ENCODE measurements around the gene ARNT2.

ARNT2 gene

DNA sequence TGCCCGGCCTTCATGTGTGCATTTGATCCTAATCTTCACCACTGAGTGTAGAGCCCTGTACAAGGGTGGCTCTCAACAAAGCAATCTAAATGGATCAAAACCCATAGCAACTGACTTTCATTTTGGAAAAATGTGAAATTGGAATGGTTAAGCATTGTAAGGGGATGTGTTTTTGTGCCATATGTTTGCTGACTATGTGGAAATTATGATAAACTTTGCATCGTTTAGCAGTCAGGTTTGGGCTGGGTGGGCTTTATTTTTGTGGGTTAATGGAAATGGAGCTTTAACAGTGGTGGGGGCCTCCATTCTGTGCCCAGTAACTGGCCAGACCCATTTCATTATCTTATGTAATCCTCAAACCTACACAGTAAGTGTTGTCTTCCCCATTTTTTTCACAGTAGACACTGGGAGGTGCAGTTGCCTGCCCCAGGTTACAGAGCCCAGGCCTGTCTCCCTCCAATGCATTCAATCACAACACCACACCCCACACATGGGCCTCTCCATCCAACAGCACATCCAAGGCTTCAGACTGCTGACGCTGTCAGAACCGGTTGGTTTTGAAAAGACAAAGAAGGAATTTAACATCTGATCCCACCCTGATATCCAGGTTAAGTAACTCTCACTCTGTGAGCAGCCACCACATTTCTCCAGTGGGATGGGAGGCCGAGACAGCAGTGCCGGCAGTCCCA lies 154.6 kb downstream of the ARNT2 start:
- DNase-seq (ENCODE audit: low spot score): no peak

DNA sequence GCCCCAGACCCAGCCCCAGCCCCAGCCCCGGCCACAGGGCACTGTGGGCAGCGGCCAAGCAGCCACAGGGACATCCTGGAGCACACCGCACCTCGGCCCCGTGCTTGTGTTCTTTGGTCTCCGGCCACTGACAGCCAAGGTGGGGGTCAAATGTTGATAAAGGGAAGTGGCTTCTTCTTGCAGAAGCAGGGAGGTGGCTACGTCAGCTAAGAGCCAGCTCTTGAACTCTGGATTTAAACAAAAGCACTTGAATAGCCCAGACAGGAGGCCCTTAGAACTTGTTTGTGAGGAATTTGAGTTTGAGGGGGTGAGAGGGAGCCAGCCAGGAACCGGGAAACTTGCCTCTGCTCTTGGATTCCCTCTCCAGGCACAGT lies 155.1 kb downstream of the ARNT2 start:
- DNase-seq (ENCODE audit: low spot score): no peak

DNA sequence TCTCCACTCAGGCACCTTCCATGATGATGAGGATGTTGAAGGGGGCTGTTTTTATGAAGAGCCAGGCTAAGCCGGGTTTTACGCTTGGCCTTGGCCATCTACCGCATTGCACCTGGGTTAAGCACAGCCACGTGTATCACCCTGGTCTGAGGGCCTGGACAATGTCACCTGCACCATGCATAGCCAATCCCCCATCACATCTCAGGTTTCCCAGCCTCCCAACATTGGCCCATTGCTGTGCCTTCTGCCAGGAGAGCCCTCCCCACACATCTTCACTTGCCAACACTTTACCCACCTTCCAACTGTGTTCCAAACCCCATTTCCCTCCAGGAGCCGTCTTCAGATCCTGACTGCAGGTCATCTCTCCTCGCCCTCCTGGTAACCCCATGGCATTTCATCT lies 155.6 kb downstream of the ARNT2 start:
- no peak for DNase-seq (ENCODE audit: low spot score)

DNA sequence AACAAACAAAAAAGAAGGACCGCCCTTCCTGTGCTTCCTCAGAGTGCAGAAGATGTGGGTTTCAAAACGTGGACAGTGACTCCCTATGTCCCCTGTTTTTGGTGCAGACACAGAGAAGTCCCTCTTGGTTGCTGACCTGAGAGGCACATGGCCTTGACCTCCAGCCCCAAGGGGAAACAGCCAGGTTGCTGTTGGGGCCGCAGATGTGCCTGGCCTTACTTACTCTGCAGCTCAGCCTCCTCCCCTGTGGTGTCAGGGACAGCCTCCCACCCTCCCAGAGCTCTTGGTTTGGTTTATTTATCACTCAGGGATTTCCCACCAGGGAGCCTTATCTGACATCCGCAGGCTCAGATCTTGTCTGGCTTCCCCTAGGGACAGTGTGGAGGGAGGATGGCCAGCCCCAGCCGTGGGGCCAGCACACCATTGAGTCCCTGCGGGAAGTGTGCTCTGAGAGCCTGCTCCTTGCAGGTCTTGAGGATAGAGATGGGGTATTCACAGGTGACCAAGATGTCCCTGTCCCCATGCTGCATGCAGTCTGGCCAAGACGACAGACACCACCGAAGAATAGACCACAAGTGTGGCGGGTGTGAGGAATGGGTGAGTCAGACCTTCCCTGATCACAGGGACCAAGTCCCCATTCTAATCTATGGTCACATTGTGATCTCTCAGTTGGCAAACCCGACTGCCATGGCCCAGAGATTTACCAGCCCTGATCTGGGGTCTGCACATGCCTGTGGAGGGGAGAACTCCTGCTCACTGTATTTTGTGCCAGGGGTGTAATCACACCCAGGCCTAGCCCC lies 156.6 kb downstream of the ARNT2 start:
- no peak for DNase-seq (ENCODE audit: low spot score)

DNA sequence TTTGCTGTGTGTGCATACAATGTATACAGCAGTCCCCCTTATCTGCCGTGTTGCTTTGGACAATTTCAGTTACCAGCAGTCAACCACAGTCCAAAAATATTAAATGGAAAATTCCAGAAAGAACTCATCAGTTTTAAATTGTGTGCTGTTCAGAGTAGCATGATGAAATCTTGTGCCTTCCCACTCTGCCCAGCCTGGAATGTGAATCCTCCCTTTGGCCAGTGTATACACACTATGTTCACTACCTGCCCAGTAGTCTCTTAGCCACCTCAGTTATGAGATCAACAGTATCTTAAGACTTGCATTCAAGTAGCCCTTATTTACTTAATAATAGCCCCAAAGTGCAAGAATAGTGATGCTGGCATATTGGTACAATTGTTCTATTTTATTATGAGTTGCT lies 157.3 kb downstream of the ARNT2 start:
- no peak for DNase-seq (ENCODE audit: low spot score)

DNA sequence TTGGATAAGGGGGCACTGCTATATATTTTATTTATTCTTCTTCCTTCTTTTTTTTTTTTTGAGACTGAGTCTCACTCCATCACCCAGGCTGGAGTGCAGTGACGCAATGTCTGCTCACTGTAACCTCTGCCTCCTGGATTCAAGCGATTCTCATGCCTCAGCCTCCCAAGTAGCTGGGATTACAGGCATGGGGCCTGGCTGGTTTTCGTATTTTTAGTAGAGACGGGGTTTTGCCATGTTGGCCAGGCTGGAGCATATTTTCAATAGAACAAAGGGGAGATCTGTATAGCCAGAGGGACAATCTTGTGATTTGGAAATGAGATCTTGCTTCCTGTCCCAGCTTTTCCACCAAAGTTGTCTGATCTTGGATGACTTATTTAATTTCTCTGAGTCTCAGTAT lies 157.9 kb downstream of the ARNT2 start:
- DNase-seq (ENCODE audit: low spot score): no peak

DNA sequence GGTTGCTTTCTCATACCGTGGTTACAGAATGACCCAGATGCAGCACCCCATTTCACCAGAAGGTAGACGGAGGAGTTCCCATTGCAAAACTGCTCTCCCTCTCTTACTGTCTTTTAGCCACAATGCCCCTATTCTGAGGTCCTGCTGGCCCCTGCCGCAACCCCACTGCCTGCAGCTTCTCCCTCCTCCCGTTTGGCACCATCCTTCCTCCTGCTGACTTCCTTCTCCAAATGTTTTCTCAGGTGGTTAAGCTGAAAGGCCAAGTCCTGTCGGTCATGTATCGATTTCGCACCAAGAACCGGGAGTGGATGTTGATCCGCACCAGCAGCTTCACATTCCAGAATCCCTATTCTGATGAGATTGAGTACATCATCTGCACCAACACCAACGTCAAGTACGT lies 158.7 kb downstream of the ARNT2 start:
- no peak for DNase-seq (ENCODE audit: low spot score)

DNA sequence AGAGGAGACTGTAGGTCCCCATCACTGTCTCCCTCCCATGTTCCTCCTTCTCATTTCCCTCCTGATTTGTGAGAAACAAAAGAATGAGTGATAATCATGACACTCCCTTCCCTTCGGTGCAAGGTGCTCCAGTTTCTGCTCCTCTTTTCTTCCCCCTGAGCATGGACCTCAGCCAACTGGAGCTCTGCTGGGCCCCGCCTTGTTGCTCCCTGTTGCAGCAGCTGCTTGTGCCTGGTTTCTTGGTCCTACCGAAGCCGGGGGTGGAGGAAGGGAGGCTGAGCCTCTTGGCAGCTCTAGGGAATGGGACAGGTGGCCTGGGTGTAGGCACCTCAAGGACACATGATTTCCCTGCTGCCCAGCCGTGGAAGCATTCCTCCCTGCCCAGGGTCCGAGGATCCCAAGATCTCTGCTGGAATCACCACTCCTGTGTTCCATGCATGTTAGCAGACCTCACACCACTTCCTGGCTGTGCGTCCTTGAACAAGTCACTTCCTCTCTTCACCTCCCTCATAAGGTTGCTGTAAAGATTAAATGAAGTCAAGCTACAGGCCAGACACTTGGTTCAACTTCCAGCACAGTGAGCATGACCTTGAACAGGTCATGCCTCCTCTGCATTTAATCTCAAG lies 159.3 kb downstream of the ARNT2 start:
- no peak for DNase-seq (ENCODE audit: low spot score)

DNA sequence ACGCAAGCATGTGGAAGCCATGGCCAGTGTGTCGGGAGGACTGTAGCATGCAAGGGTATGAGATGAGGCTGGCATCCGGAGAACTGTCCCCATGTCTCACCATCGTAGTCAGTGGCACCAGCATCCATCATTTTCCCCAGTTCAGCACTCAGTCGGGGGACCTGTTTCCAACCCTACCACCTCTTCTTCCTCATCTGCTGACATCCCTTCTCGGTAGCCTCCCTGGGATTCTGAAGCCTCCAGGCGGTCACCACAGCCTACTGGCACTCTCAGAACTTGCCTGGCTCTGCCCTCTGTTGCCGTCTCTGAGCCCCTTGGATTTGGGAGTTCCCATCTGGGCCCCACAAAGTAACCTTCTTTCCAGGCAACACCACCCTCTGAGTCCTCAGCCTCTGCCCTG lies 159.9 kb downstream of the ARNT2 start:
- DNase-seq (ENCODE audit: low spot score): no peak

DNA sequence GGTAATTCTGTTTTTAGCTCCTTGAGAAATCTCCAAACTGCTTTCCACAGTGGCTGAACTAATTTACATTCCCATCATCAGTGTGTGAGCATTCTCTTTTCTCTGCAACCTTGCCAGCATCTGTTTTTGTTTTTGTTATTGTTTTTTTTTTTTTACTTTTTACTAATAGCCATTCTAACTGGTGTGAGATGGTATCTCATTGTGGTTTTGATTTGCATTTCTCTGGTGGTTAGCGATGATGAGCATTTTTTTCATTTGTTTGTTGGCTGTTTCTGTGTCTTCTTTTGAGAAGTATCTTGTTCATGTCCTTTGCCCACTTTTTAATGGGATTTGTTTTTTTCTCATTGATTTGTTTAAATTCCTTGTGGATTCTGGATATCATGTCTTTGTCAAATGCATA lies 161.2 kb downstream of the ARNT2 start:
- no peak for DNase-seq (ENCODE audit: low spot score)

DNA sequence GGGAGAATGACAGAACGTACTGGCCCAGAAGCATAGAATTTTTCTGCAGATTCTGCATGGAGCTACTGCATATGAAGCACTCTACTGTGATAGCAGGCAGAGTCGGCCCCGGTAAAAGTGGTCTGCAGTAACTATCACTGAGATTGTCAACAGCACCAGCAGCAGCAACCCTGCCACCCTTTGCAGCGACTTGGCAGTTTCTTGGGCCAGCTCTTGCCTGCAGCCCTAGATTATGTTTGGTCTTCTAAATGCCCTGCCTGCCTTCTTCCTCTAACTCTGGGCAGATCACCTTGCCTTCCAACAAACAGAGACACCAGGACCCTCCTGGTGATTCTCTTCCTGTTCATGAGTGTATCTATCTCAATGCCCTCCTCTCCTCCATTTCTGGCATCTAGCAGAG lies 161.8 kb downstream of the ARNT2 start:
- no peak for DNase-seq (ENCODE audit: low spot score)

DNA sequence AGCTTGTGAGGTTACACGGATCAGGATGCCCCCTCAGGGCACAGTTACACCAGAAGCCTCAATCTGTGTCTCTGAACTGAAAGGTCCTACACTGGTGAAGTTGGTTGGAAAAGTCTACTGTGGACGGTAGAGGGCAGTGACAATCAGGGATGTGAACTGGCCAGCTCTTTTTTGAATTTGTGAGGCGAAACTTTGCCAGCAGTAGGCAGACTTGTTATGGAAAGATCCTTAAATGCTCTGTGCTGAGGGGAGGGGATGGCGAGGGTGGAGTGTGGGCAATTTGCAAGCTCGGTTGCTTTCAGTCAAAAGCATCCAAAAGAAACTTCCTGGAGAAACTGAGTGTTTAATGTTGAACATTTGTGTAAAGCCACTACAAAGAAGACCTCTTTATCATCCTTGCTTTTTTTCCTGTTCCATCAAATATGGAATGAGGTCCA lies 163.6 kb downstream of the ARNT2 start:
- no peak for DNase-seq (ENCODE audit: low spot score)

DNA sequence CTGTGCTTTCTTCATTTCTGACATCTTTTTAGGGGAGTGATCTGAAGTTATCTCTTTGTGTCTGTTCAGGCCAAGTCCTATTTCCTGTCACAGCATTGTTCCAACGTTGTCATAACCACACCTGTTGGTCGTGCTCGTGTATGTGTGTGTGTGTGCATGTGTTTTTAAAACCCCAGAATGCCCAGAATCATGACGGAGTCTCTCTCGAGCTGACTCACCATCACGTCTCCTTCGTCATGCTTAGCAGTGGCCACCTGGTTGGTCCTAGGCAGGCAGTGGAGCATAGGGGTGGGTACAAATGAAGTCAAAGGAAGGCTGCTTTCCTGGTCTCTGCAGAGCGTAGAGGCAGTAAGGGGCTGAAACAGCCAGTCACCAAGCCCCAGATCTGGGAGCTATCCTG lies 164.1 kb downstream of the ARNT2 start:
- DNase-seq (ENCODE audit: low spot score): no peak

DNA sequence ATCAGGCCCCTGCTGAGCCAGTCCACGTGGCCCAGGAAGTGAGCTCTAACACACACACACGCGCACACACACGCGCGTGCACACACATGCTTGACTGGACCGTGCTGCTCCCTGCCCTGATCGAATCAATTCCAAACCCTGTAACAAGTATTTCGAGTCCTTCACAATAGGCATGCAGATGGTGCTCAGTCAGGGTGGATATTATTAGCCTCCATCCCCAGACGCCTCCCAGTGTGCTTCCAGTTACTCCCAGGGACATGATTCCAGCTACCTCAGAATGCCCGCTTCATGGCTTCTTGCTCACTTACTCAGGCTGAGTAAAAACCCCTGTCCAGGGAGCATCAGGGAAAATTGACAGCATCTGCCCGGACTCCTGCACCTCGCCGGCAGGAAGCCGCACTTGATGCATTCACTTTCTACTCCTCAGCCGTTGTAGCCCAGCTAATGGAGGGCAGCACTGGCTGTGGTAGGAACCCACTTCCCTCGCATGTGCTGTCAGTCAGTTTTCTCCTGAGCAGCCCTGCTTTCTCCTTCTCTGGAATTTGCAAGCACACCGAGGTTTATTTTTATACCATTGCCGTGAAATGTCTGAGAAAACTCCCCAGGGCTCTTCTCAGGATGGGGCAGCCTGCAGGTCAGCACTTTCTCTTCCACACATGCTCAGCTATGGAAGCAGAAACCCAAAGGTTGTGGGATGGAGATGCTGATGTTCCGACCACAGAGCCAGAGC lies 164.9 kb downstream of the ARNT2 start:
- no peak for DNase-seq (ENCODE audit: low spot score)

DNA sequence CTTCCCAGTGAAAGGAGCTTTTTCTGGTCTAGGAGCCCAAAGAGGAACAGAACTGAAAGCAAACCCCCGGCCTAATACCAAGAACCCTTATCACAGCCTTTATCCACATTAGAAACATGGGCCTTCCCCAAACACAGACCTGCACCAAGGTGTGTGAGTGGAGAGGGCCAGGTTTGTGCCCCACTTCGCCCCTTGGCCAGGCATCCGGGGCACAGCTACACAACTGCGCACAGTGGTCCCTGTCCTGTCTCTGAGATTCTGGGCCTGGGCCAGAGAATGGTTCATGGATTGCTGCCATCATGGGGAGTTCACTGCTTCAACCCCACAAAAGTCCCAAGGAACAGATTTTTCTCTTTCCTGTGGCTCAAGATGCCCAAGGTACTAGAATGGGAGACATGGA lies 165.5 kb downstream of the ARNT2 start:
- no peak for DNase-seq (ENCODE audit: low spot score)

DNA sequence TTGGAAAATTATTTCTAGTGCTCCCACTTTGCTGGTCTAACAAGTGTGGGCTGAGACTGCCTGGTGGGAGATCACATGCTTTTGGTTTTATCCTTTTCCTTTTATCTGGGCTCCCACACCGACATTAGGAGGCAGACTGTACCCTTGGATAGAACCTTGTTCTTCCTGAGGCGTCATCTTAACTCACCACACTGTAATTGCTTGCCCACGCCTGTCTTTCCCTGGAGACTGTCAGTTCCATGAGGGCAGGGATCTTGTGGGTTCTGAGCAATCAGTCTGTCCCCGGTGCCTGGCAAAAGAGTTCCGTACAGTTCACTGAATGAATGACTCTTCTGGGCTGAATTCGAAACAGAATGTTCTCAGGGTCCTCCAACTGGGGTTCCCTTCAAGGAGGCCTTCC lies 166.4 kb downstream of the ARNT2 start:
- DNase-seq (ENCODE audit: low spot score): no peak

DNA sequence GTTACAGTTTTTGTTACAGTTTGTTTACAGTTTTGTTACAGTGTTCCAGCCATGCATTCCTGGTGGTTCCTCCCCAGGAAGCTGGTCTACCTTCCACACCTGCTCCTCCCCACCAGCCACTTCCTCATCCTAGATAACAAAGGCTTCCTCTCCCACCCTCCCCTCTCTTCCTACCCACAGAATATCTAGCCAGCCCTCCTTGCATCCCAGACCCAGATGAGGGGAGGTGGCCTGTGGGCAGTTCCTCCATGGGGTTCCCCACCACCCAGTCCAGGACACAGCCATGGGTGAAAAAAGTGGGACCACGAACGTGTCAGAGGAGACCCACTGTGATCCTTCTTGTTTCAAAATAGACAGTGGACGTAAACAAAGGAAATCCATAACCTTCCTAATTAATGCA lies 168.2 kb downstream of the ARNT2 start:
- no peak for DNase-seq (ENCODE audit: low spot score)

DNA sequence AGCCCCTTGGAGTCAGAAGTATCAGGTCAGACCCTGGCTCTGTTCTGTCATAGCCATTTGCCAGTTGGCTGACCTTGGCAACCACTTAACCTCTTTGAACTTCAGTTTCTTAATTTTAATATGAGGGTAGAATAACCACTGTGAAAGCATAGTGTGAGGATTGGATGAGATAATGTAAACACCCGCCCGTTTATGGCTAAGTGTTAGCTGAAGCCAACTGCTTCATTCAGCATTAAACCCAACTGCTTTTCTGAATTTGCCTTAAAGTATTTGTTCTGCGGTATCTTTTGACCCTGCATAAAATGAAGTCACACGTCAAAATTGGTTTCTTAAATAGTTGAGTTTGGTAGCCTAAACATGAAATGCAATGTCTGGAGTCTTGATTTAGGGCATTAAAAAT lies 169.4 kb downstream of the ARNT2 start:
- no peak for DNase-seq (ENCODE audit: low spot score)

DNA sequence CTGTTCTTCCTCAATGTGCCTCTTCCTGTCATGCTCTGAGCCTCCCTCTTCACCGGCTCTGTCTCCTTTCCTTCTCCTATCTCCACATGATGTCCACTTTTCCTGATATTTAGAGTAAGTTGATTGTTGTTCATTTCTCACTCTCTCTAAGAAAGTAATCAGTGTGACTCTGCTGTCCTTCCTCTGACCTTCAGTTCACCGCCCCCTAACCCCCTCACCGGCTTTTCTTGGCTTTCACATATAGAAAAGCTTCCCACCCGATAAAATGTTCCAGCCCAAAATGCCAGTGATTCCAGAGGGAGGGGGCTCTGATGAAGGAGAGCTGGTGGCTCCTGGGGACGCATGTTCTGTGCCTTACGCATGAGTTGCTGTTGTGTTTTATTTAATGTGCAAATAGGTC lies 170.4 kb downstream of the ARNT2 start:
- DNase-seq (ENCODE audit: low spot score): no peak

DNA sequence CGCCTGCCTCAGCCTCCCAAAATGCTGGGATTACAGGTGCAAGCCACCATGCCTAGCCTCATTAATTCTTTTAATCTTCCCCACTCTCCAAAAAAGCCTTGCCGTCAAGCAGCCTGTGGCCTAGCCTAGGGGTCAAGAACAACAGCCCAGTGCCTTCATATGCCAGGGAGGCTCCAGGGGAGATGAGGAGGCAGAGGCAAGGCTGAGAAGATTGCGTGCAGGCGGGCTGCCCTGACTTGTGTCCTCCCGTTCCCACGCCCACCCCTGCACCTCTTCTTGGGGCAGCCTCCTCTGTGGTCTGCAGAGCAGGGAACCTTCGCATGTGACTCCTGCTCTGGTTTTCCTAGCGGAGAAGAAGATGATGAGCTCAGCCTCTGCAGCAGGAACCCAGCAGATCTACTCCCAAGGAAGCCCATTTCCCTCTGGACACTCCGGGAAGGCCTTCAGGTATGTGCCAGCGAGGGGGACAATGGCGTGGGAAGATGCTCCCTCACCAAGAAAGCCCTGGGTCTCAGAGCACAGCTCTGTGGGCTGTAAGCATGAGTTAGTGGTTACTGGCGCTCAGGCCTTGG lies 172.4 kb downstream of the ARNT2 start:
- no peak for DNase-seq (ENCODE audit: low spot score)

DNA sequence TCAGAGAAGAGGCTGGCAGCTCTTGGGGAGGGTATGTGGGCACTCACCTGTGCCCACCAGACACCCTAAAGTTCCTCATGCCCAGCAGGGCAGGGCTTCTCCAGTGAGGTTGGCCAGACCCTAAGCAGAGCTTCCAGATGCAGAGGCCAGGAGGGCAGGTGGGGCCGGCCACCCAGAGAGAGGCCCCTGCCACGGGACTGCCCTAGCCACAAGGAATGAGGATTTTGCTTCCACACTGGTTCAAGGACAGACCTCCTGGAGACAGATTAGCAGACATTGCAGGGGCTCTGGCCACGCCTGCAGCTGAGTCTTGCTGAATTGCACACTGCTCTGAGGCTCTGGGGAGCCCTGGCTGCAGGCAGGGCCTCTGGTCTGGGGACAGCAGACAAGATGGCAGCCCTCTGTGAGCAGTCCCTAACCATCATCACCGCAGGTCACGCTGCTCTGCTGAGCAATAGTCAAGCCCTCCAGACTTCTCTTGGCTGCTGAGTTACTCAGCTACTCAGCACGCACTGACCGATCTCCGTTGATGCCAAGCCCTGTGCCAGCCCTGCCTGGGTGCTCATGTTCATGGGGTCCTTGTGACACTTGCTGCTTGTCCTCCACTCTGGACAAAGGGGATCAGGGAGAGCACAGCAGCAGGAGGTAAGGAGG lies 173.5 kb downstream of the ARNT2 start:
- no peak for DNase-seq (ENCODE audit: low spot score)

DNA sequence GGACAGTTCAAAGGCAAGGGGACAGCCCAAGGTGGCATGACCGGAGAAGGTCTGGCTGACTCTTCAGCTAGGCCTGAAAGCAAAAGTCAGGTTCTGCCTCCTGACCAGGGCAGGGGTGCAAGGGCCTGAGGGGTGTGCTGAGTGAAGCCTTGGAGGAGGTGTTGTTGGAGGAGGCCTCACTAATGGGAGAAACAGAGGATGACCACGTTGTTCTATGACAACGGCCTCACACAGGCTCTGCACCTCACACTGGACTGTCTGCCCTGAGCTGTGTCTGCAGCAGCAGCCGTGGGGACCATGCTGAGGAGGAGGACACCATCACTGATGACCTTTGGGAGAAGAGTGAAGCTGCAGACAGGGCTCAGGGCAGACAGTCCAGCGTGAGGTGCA lies 174.0 kb downstream of the ARNT2 start:
- no peak for DNase-seq (ENCODE audit: low spot score)

All from hematopoietic multipotent progenitor cell treated with erythropoietin and hydrocortisone succinate and interleukin-3 and kit ligand, for 17 days (in vitro differentiated cells).